ENCODE results near the gene RPL14. TPM values are rescaled to one million over a fixed set of nuclear protein-coding genes. Genes with fewer than 3 reads are reported as not detected.

The RPL14 gene
- total RNA-seq, 2 experiments from 2014 or later, result 943 to 2,858 TPM

- H3K4me1 ChIP-seq (ENCODE audit: insufficient read depth, low read length, poor library complexity, severe bottlenecking), result peaks cover 9% of the 10 kb centered on the region
- H3K9me3 ChIP-seq (ENCODE audit: low read length), result no peaks in the 10 kb centered on the region
- no peak overlapping the region for H3K4me2 ChIP-seq (ENCODE audit: low read length)
- TF ChIP-seq EZH2phosphoT487 (IDR thresholded peaks at IDR 0.05; ENCODE audit: borderline replicate concordance, low read depth, low read length) (no peak), CTCF (conservative IDR thresholded peaks at IDR 0.05; ENCODE audit: low read length) (no peak)
- peaks cover 17% of the 10 kb centered on the region for H3K79me2 ChIP-seq (ENCODE audit: insufficient read depth, low read depth, low read length)
- no peaks in the 10 kb centered on the region for H3K9me2 ChIP-seq (ENCODE audit: insufficient read depth, low read length)
- H3K27ac ChIP-seq (ENCODE audit: low read depth, low read length, poor library complexity, severe bottlenecking), result no peak overlapping the region
- ChIA-PET POLR2A (no interaction called here), CTCF (ENCODE audit: unreplicated experiment) (no interaction called here)
- no TSS peak for BruUV-seq (replicated peaks)
- H2AFZ ChIP-seq (ENCODE audit: low read length), result no peak overlapping the region
- peaks cover 82% of the 10 kb centered on the region for H3K36me3 ChIP-seq (ENCODE audit: insufficient read depth, low read length)
- peaks cover 10% of the 10 kb centered on the region; the same call in 1 of the 2 replicates for H4K20me1 ChIP-seq (ENCODE audit: insufficient read depth, low read length)
- no peak for DNase-seq (ENCODE audit: low spot score)
- intact Hi-C loops (cut with micrococcal nuclease; ENCODE audit: unreplicated experiment), result no loop called here
- no peak overlapping the region for H3K4me3 ChIP-seq (ENCODE audit: low read depth, low read length, poor library complexity, severe bottlenecking)
Observed at GRCh38 chr3:40464339-40465110, 7.4 kb downstream of the RPL14 start.

GRCh38 chr3:40465111-40465407, 7.9 kb downstream of the RPL14 start:
- no peak for DNase-seq (ENCODE audit: low spot score)
- H3K9me2 ChIP-seq (ENCODE audit: insufficient read depth, low read length), result no peaks in the 10 kb centered on the region
- no peaks in the 10 kb centered on the region for H3K9me3 ChIP-seq (ENCODE audit: low read length)
- H3K4me1 ChIP-seq (ENCODE audit: insufficient read depth, low read length, poor library complexity, severe bottlenecking), result peaks cover 4% of the 10 kb centered on the region
- peaks cover 6% of the 10 kb centered on the region; the same call in 1 of the 2 replicates for H4K20me1 ChIP-seq (ENCODE audit: insufficient read depth, low read length)
- H3K79me2 ChIP-seq (ENCODE audit: insufficient read depth, low read depth, low read length), result peaks cover 12% of the 10 kb centered on the region; the same call in 1 of the 2 replicates
- POLR2A ChIA-PET, result interaction anchor here (0.9 to 1.3 kb wide), 2 partner anchors 8 to 10 kb away, joined by 3 read pairs; partner anchors contain the start of gene RPL14
- BruUV-seq (replicated peaks), result no TSS peak
- peaks cover 77% of the 10 kb centered on the region for H3K36me3 ChIP-seq (ENCODE audit: insufficient read depth, low read length)
- H2AFZ ChIP-seq (ENCODE audit: low read length), result no peak overlapping the region
- no peak overlapping the region for H3K4me3 ChIP-seq (ENCODE audit: low read depth, low read length, poor library complexity, severe bottlenecking)
- CTCF ChIA-PET (ENCODE audit: unreplicated experiment), result no interaction called here
- intact Hi-C loops (cut with micrococcal nuclease; ENCODE audit: unreplicated experiment), result no loop called here
- H3K27ac ChIP-seq (ENCODE audit: low read depth, low read length, poor library complexity, severe bottlenecking), result no peak overlapping the region
- no peak overlapping the region for H3K4me2 ChIP-seq (ENCODE audit: low read length)
- TF ChIP-seq EZH2phosphoT487 (IDR thresholded peaks at IDR 0.05; ENCODE audit: borderline replicate concordance, low read depth, low read length), result no peak
- no peak for TF ChIP-seq CTCF (conservative IDR thresholded peaks at IDR 0.05; ENCODE audit: low read length)

- no peak for DNase-seq (ENCODE audit: low spot score)
- TF ChIP-seq CTCF (conservative IDR thresholded peaks at IDR 0.05; ENCODE audit: low read length) (no peak), EZH2phosphoT487 (IDR thresholded peaks at IDR 0.05; ENCODE audit: borderline replicate concordance, low read depth, low read length) (no peak)
- BruUV-seq (replicated peaks), result no TSS peak
- Histone ChIP-seq H3K4me1 (ENCODE audit: insufficient read depth, low read length, poor library complexity, severe bottlenecking) (peaks cover under 1% of the 10 kb centered on the region), H3K9me2 (ENCODE audit: insufficient read depth, low read length) (no peaks in the 10 kb centered on the region), H4K20me1 (ENCODE audit: insufficient read depth, low read length) (0 out of 2 replicates have a peak, but pooled peaks cover 4% of the 10 kb centered on the region), H2AFZ (ENCODE audit: low read length) (no peak overlapping the region), H3K27ac (ENCODE audit: low read depth, low read length, poor library complexity, severe bottlenecking) (no peak overlapping the region), H3K36me3 (ENCODE audit: insufficient read depth, low read length) (peaks cover 73% of the 10 kb centered on the region), H3K9me3 (ENCODE audit: low read length) (no peaks in the 10 kb centered on the region), H3K4me3 (ENCODE audit: low read depth, low read length, poor library complexity, severe bottlenecking) (no peak overlapping the region), H3K4me2 (ENCODE audit: low read length) (no peak overlapping the region), H3K79me2 (ENCODE audit: insufficient read depth, low read depth, low read length) (peaks cover 8% of the 10 kb centered on the region; the same call in 1 of the 2 replicates)
- CTCF ChIA-PET (ENCODE audit: unreplicated experiment), result no interaction called here
- intact Hi-C loops (cut with micrococcal nuclease; ENCODE audit: unreplicated experiment), result no loop called here
- POLR2A ChIA-PET, result interaction anchor here (0.9 to 1.3 kb wide), 2 partner anchors 8 to 11 kb away, joined by 3 read pairs; partner anchors contain the start of gene RPL14
Observed at GRCh38 chr3:40465456-40465855, 8.3 kb downstream of the RPL14 start.

Measured in OCI-LY7 (cell line).